HG03342 (cell line): ENCODE results near the gene SEMA7A.
A peak's percentile ranks its signal among the peaks of the same experiment; 100 is the strongest.
"Not testable (repeated sequence)": the region's sequence is repeated elsewhere in the genome, so short reads cannot be mapped to it uniquely, and the experiment has no call there.

ENCODE experiments used
- ATAC-seq: cut with Tn5 transposase; IDR thresholded peaks from one replicate; pipeline ENCODE4 v1.9.1; 2021; ENCODE audit warnings: mild to moderate bottlenecking, moderate library complexity; ENCODE audit not compliant: unreplicated experiment

SEMA7A gene

GRCh38 chr15:74390049-74390646 is 43.6 kb downstream of the SEMA7A start:
- ATAC-seq = not testable (repeated sequence)

DNA sequence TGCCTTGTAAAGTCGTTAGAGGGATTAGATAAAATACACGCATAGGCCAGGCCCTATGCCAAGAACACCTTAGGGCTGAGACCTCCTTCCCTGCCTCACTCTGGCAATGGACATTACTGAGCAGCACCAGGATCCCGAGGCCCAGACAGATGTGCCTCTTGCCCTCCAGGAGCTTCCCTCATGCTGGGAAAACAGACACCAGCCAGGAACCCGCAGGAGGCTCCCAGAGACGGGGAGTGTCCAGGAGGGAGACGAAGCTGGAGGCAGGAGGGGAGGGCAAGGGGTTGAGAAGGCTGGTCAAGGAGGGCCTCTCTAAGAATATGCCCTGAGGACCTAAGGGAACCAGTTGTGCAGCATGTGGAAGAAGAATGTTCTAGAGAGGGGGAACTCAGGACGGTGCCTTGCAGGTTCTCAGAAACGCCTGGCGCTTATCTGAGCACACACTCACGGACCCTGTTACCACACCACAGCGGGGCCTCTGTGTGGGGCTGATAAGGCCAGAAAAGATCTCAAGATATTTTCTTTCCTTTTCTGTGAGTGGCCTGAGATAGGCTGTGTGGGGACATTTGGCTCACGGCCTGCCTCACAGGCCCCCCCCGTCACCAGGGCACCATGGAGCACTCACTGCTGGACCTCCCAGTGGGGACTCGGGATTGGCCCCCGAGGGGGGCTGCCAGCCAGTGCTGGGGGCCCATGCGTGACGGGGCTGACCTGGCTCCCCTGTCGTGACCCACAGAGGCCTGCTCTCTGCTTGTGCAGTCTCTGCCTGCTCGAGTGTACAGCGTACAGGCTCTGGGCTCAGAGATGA is 44.3 kb downstream of the SEMA7A start:
- ATAC-seq = no peak

DNA sequence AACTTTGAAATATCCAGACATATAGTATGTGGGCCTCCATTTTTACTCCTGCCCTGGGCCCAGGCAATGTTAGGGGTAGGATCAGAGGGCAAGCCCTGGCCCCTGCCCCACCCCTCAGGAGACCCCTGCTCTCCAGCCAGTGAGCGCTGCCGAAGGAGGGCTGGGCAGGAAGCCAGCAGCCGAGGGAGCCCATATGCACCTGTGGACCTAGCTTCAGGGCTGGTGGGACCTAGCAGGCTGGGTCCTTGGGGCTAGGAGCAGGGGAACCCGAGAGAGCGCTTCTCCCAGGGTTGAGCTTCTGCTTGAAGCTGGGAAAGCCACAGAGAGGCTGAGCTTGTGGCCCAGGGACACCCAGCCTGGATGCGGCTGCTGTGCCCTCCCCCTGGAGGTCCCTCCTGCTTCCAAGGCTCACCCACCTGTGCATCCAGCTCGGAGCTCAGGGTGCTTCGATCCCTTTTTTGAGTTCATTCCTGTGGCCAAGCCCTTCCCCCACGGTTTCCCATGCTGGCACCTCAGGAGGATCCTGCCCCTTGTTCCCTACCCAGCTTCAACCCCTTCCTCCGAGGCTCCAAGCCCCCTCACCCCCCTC is 45.3 kb downstream of the SEMA7A start:
- ATAC-seq = no peak

GRCh38 chr15:74387621-74388362 is 46.0 kb downstream of the SEMA7A start:
- no peak for ATAC-seq

DNA sequence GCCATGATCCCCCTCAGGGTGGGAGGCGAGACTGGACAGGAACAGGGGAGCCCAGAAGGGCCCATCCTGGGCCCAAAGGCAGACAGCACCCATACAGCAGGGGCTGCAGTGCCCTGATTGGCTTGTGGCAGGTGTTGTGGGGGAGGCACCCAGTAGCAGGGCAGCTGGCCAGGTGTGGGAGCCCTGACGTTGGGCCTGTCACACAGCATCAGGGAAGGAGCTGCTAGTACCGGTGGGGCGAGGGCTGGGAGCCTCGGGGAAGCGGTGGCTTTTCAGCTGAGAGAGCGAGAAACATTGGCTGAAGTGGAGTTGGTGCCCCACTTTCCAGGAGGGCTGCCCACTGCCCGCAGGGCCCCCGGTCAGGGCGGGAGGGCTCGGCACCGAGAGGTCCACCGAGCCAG is 46.6 kb downstream of the SEMA7A start:
- ATAC-seq = no peak

DNA sequence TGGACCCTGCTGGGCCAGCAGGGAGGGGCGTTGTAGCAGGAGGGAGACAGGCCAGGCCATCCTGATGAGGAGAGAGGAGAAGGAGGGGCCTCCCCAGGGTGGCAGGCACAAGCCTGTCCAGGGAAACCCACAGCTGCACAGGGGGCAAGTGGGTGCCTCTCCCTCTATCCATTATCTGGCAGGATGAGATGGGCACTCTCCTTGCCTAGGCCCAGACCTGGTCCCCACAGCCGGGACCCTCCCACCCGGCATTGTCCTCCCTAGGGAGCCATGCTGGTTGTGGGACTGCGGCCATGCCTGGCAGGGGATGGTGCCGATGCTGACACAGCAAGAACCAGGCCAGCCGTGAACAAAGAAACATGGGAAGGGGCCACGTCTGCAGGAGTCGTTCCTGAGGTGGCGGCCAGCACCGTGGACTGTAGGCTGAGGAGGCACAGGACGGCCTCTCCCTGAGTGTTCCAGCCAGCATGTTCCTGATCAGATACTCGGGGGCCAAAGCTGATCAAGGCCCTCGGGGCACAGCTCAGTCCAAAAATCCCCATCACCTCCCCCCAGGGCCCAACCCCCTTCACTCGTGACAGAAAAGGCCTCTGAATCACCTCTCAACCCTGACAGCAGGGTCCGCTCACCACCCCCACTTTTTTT is 47.1 kb downstream of the SEMA7A start:
- no peak for ATAC-seq

DNA sequence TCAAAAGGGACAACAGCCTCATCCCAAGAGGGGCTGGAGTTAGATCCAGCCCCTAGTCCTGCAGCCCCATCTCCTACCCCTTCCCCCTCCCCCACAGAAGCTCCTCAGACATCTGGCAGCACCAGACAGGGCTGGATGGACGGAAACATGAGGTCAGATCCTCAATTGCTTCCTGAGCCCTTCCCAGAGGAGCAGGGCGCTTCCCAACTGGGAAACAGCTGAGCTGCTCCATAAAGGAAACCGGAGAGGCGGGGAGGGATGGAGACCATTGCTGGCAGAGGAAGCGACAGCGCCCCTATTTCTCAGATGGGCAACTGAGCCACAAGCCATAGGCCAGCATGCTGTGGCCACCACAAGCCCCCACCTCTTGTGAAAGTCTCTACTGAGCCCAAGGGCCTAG is 48.0 kb downstream of the SEMA7A start:
- no peak for ATAC-seq

- ATAC-seq = peak; percentile 68
Measured at GRCh38 chr15:74384881-74385643, 48.7 kb downstream of the SEMA7A start.

GRCh38 chr15:74384566-74384880 is 49.2 kb downstream of the SEMA7A start:
- ATAC-seq = no peak

DNA sequence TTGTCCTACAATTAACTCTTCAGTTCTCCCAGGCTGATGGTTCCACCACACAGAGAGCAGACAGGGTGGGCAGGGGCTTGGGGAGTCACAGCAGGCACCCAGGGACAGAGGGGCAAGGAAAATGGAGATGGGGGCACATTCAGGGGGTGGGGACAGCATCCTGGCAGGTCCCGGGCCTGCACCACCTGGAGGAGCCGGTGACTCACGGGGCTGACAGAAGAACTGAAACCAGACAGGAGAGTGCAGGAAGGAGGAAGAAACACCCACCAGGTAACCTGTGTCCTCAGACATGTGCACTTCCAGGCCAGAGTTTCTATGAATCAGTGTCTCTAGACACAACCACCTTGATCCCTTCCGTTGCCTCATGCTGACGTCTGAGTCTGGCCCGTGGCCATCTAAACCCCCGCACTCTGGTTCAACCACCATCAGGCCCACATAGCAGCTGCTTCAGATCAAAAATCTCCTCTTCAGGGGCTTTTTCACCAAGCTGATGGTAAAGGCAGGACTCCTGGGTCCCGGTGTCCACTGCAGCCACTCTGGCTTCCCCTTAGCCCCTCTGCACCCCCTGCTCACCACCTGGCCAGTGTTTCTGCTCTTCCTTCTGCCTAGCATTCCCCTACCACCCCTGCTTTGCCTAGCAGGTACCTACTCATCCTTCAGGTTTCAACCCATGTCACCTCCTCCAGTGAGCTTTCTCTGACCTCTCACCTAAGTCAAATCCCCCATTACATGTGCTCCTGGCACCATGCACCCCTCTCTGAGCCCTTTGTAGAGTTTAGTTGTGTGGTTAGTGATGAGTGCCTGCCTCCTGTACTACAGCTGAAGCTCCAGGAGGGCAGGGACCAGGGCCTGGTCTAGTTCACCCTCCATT is 49.8 kb downstream of the SEMA7A start:
- ATAC-seq = peak; percentile 46

GRCh38 chr15:74383286-74383685 is 50.5 kb downstream of the SEMA7A start:
- peak; percentile 6 for ATAC-seq

GRCh38 chr15:74382004-74382816 is 51.5 kb downstream of the SEMA7A start:
- ATAC-seq = no peak

DNA sequence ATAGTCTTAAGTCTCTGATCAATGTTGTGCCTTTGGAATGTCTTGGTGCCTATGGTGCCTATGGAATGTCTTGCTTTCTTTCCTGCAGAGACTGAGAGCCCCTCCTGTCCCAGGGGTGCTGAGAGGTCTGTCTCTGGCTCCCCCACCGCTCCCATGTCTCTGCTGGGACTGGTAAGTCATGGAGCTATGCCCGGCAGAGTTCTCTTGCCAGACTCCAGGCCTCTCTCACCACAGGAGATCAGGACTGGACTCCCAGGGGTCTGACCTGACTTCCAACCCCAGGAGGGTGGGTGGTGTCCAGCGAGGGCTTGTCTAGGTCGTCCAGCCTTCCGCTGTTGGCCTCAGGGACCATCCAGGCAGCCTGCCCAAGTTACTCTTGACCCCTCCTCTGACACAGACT is 52.3 kb downstream of the SEMA7A start:
- ATAC-seq = no peak

DNA sequence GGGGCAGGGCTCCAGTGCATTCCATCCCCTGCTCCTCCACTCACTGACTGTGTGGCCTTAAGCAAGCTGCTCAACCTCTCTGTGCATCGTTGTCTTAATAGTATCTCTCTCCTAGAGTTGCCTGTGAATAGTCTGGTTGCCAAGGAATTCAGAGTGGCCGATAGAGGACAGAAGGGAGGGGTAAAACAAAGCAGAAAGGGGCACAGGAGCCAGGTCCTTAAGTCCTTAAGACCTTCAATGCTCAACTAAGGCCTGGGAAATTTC is 52.6 kb downstream of the SEMA7A start:
- ATAC-seq = no peak

DNA sequence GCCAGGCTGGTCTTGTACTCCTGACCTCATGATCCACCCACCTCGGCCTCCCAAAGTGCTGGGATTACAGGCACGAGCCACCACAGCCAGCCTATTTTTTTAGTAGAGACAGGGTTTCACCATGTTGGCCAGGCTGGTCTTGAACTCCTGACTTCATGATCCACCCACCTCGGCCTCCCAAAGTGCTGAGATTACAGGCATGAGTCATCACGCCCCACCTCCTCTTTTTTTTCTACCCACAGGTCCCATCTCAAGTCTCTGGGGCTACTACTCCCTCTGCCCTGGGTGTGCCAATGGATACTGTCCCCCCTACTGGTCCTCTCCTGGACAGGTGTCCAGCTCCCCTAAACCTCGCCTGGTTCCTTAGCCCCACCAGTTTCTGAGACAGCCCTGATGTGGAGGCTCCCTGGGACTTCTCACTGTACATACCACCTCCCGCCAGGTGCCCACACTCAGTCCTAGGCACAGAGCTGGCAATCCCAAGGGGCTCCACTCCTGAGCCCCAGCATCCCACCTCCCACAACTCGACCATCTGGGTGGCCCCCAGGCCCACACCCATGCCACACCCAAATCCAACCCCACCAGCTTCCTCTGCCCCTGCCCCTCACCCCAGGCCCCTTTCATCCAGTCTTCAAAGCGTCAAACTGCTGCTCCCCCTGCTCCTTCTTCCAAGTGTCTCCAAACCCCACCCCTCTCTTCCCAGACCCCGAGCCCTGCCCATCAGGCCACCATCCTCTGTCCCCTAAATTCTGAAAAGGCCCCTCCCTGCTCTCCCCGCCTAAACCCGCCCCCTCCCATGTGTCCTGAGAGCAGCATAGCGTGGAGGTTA is 53.2 kb downstream of the SEMA7A start:
- no peak for ATAC-seq

DNA sequence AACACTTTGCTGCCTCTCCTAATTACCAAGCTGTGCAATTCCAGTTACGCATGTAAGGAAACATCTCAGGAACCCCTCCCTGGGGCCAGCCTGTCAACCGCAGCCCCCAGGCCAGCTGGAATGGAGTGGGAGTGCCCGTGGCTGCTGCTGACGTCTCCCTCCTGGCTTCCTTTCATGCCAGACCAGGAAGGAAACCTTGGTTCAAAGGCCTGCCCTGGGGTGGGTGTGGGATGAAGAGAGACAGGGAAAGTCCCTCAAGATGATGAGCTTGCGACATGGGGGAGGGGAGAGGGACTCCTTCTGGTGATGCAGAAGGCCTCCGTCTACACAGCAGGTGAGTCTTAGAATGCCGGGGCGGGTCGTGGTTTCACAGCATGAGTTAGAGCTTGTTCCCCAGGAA is 54.9 kb downstream of the SEMA7A start:
- ATAC-seq = no peak

DNA sequence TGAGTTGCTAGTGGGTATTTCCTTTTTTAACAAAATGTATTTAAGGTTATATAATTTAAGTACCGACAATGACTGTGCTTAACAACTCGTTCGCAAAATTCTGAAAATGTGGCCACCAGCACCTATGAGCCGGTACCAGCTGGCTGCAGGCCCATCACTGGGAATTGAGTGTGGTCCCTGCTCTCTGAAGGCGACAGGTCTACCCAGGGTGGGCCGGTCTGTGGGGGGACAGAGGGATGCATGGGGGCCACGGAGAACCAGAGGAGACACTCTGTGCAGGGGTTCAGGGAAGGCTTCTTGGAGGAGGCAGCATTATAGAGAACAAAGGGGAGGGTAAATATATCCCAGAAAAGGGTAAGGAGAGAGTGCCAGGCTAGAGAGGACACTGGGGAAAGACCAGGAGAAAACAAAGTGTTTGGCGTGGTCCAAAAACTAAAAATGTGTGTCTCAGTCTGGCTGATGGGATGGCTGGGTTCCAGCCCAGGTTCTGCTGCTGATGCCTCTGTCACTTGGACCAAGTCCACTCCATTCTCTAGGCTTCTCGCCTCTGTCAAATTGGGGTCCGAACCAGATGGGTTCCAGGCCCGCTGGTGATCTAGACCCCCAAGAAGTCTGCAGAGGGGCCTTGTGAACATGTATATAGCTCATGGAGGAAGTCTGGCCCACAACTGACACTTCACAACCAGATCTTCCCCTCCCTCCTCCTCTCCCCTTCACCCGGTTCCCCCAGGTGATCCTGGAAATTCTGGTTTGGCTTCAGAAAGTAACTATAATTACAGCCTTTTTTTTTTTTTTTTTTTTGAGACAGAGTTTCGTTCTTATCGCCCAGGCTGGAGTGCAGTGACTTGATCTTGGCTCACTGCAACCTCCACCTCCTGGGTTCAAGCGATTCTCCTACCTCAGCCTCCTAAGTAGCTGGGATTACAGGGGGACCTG is 55.7 kb downstream of the SEMA7A start:
- no peak for ATAC-seq
